Adrenal gland (tissue), 12 donors: ENCODE data around the gene ZNF624. TPM values are rescaled to one million over a fixed set of nuclear protein-coding genes. Genes with fewer than 3 reads are reported as not detected.

Experiments used
- DNase-seq, 7 donors: peaks; one replicate each; pipeline ENCODE4 v3.0.0-alpha.2; 2019 to 2020
- H3K27ac ChIP-seq, 5 donors: fragments of 200-600 bp; sonication (generic) in 4 of 5; 1 replicate in 3 of 5; 2 replicates in 2 of 5; pipeline versions ENCODE4 v1.5.1 to v1.8.0; 2016 to 2020; ENCODE audit warnings: mild to moderate bottlenecking in 1 of 5
- H3K27me3 ChIP-seq: fragments of 200-600 bp; 2 replicates; pipeline ENCODE4 v1.8.0; 2021
- H3K36me3 ChIP-seq, 2 donors: fragments of 200-600 bp; replicated peaks in 1 of 2; 1 replicate in 1 of 2; 2 replicates in 1 of 2; pipeline versions ENCODE4 v1.5.1 to v1.8.0; 2018 to 2022
- H3K4me1 ChIP-seq, 2 donors: fragments of 200-600 bp; replicated peaks in 1 of 2; 1 replicate in 1 of 2; 2 replicates in 1 of 2; pipeline versions ENCODE4 v1.5.1 to v1.8.0; 2018 to 2021
- H3K4me3 ChIP-seq, 4 donors: fragments of 200-600 bp; sonication (generic) in 3 of 4; one replicate each; pipeline ENCODE4 v1.5.1; 2016 to 2018
- H3K9me3 ChIP-seq, 3 donors: fragments of 200-600 bp; sonication (generic) in 1 of 3; replicated peaks in 1 of 3; 1 replicate in 2 of 3; 2 replicates in 1 of 3; pipeline versions ENCODE4 v1.5.1 to v1.8.0; 2016 to 2021
- POLR2A ChIP-seq, 2 donors: fragments of 450-650 bp; IDR thresholded peaks; one replicate each; pipeline ENCODE4 v1.6.1; 2017; ENCODE audit warnings: antibody characterized with exemption in 2 of 2, mild to moderate bottlenecking in 2 of 2, moderate library complexity in 1 of 2
- WGBS, 4 donors: extraction: QIAGEN DNeasy Blood & Tissue Kit in 2 of 4; methylation state at CpG; one replicate each; pipeline versions ENCODE4 v1.1.5 to v1.1.7; 2013 to 2017; 5-methylcytosine and 5-hydroxymethylcytosine counted together
- intact Hi-C, 2 donors: fragments of 100-400 bp; cut with DNase I; formaldehyde crosslinking; loops; one replicate each; pipeline versions ENCODE4 v1.14.1 to v1.15.0; 2022 to 2023
- polyA plus RNA-seq, 3 donors: library from polyadenylated mRNA; stranded (reverse); fragments of 200-250 nt in 2 of 3; fragments of 350-450 nt in 1 of 3; fragmentation: Illumina TruSeq in 1 of 3; extraction: RNeasy Lipid Tissue Mini Kit (QIAGEN cat#74804) in 1 of 3; gene quantifications; one replicate each; pipeline ENCODE4 v1.2.3, GENCODE V29; 2013 to 2014
- total RNA-seq, 9 donors: library from RNA; depleted of rRNA in 4 of 9; stranded (reverse); fragments of >200 nt in 4 of 9; fragments of 120-200 nt in 1 of 9; fragmentation: NEBNext Ultra II Directional in 1 of 9; extraction: Animal tissue kit (Norgen Biotek cat#: 25700) in 1 of 9; gene quantifications; one replicate each; pipeline versions ENCODE4 v1.1.0 to v1.2.4, GENCODE V29; 2013 to 2023
- TF ChIP-seq, protein P1 (sequence below), 6 experiments: fragments of 450-650 bp in 4 of 6; fragments of 200-600 bp in 2 of 6; sonication (generic) in 1 of 6; IDR thresholded peaks; 1 replicate in 5 of 6; 2 replicates in 1 of 6; pipeline versions ENCODE4 v1.5.1 to v1.8.0; 2016 to 2021; ENCODE audit warnings: antibody characterized with exemption in 6 of 6, mild to moderate bottlenecking in 2 of 6, moderate library complexity in 1 of 6
- donor health status: healthy with polysubstance abuse.
- donor health status: Bipolar disorder and iron deficiency.
- donor health status: DM: yes; HTN: yes; CAD: no.
- donor health status: DM: no; HTN: no; CAD: no.
- donor health status: DM: no; HTN: no; CAD: no.
- donor health status: DM: yes; HTN: yes; CAD: no.

The ZNF624 gene
- total and polyA plus RNA-seq, 12 donors = 0.88 to 10.9 (median 3.6) TPM

DNA sequence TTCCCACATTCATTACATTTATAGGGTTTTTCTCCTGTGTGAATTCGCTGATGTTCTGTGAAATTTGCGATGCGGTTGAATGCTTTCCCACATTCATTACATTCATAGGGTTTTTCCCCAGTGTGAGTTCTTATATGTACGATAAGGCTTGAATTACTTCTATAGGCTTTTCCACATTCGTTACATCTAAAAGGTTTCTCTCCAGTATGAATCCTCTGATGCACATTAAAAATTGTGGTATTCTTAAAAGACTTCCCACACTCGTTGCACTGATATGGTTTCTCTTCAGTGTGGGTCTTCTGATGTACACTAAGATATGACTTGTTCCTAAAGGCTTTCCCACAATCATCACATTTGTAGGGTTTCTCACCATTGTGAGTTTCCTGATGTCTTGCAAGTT, 30.4 kb downstream of the ZNF624 start:
- intact Hi-C loops = no loop called here
- 97 to 98% (median 97%) methylated on average over 6 of the region's 6 CpGs for WGBS, 4 donors
- Histone ChIP-seq H3K9me3 (peaks cover 4 to 52% (median 16%) of the 10 kb centered on the region in 3 donors), H3K27ac (no peak overlapping the region), H3K36me3 (no peaks in the 10 kb centered on the region), H3K4me3 (no peak overlapping the region), H3K27me3 (no peaks in the 10 kb centered on the region), H3K4me1 (no peaks in the 10 kb centered on the region)
- no peak for DNase-seq
- TF ChIP-seq POLR2A (IDR thresholded peaks at IDR 0.05) = no peak
- TF ChIP-seq, protein P1, sequence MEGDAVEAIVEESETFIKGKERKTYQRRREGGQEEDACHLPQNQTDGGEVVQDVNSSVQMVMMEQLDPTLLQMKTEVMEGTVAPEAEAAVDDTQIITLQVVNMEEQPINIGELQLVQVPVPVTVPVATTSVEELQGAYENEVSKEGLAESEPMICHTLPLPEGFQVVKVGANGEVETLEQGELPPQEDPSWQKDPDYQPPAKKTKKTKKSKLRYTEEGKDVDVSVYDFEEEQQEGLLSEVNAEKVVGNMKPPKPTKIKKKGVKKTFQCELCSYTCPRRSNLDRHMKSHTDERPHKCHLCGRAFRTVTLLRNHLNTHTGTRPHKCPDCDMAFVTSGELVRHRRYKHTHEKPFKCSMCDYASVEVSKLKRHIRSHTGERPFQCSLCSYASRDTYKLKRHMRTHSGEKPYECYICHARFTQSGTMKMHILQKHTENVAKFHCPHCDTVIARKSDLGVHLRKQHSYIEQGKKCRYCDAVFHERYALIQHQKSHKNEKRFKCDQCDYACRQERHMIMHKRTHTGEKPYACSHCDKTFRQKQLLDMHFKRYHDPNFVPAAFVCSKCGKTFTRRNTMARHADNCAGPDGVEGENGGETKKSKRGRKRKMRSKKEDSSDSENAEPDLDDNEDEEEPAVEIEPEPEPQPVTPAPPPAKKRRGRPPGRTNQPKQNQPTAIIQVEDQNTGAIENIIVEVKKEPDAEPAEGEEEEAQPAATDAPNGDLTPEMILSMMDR (IDR thresholded peaks at IDR 0.05) = no peak

DNA sequence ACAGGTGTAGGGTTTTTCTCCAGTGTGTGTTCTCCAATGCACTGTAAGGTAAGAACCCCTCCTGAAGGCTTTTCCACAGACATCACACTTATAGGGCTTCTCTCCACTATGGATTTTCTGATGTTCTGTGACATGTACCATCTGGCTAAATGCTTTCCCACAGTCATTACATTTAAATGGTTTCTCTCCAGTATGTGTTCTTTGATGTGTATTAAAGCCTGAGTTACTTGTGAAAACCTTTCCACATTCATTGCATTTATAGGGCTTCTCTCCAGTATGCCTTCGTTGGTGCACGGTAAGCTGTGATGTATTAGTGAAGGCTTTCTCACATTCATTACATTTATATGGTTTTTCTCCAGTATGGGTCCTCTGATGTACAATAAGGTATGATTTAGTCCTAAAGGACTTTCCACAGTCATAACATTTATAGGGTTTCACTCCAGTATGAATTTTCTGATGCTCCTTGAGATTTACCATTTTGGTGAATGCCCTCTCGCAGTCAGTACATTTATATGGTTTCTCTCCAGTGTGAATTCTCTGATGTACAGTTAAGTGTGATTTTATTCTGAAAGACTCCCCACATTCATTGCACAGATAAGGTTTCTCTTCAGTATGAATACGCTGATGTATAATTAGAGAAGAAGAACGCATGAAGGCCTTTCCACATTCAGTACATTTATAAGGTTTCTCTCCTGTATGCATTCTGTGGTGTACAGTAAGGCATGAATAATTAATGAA, 30.9 kb downstream of the ZNF624 start:
- Histone ChIP-seq H3K36me3 (no peaks in the 10 kb centered on the region), H3K9me3 (peaks cover 4 to 52% (median 16%) of the 10 kb centered on the region in 3 donors), H3K27ac (no peak overlapping the region), H3K27me3 (no peaks in the 10 kb centered on the region), H3K4me1 (no peaks in the 10 kb centered on the region), H3K4me3 (peak overlapping the region in 1 of 4 donors; percentile 8)
- DNase-seq = no peak
- TF ChIP-seq POLR2A (IDR thresholded peaks at IDR 0.05) = no peak
- TF ChIP-seq, protein P1 (IDR thresholded peaks at IDR 0.05) = no peak
- 94 to 99% (median 98%) methylated on average over 5 of the region's 5 CpGs for WGBS, 4 donors
- intact Hi-C loops = no loop called here

DNA sequence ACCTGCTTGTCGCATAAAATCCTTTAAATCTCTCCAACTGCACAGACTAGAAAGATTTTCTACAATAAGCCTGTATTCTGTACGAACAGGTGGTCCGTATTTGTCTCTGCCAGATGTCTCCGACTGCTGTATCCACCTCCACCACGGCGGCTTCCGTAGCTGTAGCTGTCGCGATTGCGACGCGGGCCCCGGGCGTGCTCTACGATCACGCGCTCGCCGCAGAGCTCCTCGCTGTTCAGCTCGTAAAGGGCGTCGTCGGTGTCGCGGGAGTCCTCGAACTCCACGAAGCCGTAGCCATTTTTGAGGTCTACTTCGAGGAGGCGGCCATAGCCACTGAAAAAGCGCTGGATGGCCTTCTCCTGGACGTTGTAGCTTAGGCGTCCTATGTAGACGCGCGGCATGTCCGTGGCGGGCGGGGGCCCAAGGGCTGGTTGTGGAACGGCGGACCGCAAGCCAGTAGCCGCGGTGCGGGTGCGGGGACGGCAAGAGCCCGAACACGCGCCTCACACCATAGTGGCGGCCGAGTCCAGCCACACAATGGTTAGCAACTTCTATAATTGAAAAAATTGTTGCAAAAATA, 36.1 kb downstream of the ZNF624 start:
- Histone ChIP-seq H3K9me3 (peaks cover 3 to 32% (median 4%) of the 10 kb centered on the region in 3 donors), H3K27ac (no peak overlapping the region), H3K4me1 (no peaks in the 10 kb centered on the region), H3K36me3 (no peaks in the 10 kb centered on the region), H3K4me3 (no peak overlapping the region), H3K27me3 (no peaks in the 10 kb centered on the region)
- no peak for TF ChIP-seq POLR2A (IDR thresholded peaks at IDR 0.05)
- TF ChIP-seq, protein P1 (IDR thresholded peaks at IDR 0.05) = no peak
- no peak for DNase-seq
- 93 to 96% (median 94%) methylated on average over 53 of the region's 53 CpGs for whole genome bisulfite sequencing, 4 donors
- intact Hi-C loops = no loop called here

DNA sequence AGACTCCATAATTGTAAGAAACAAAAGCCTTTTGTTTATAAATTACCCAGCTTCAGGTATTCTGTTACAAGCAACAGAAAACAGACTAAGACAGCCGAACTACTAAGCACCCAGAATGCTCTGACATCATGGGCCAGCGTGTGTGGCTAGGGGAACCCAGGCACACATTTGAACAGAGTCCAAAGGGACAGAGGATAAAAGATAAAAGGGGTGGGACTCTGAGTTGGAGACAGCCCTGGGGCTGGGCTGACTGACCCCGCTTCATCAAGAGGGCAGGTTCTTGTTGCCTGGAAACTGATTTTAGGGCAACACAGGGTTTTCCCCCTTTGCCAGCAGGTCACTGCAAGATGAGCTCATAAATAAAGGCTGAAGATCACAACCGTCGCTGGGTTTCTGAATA, 54.1 kb downstream of the ZNF624 start:
- Histone ChIP-seq H3K4me3 (no peak overlapping the region), H3K9me3 (no peaks in the 10 kb centered on the region), H3K27me3 (no peaks in the 10 kb centered on the region), H3K36me3 (no peaks in the 10 kb centered on the region), H3K27ac (no peak overlapping the region), H3K4me1 (no peaks in the 10 kb centered on the region)
- TF ChIP-seq, protein P1 (IDR thresholded peaks at IDR 0.05) = no peak
- TF ChIP-seq POLR2A (IDR thresholded peaks at IDR 0.05) = no peak
- WGBS, 4 donors = 76 to 80% (median 78%) methylated on average over 5 of the region's 5 CpGs
- no peak for DNase-seq
- intact Hi-C loops = no loop called here
